H9 (cell line): ENCODE results near the gene CRCP. TPM values are rescaled to one million over a fixed set of nuclear protein-coding genes. Genes with fewer than 3 reads are reported as not detected.
A peak's percentile ranks its signal among the peaks of the same experiment; 100 is the strongest.

Experiments used
- DNase-seq: peaks from one replicate; pipeline ENCODE4 v3.0.0-alpha.2; 2017
- H2AFZ ChIP-seq: one replicate; pipeline ENCODE4 v1.6.1; 2013; ENCODE audit warnings: mild to moderate bottlenecking, low read length, control low read depth, moderate library complexity
- H2AK5ac ChIP-seq: 2 replicates; pipeline ENCODE4 v1.6.1; 2013; ENCODE audit warnings: low read length, control low read depth, mixed read lengths; ENCODE audit not compliant: insufficient read length
- H2BK120ac ChIP-seq: one replicate; pipeline ENCODE4 v1.6.1; 2013; ENCODE audit warnings: low read depth, mild to moderate bottlenecking, low read length, control low read depth, inconsistent platforms; ENCODE audit not compliant: poor library complexity, severe bottlenecking
- H2BK12ac ChIP-seq: 2 replicates; pipeline ENCODE4 v1.6.1; 2013; ENCODE audit warnings: low read length, control low read depth, mixed read lengths, low read depth; ENCODE audit not compliant: insufficient read length
- H2BK15ac ChIP-seq: 2 replicates; pipeline ENCODE4 v1.6.1; 2013; ENCODE audit warnings: low read depth, low read length, control low read depth
- H2BK20ac ChIP-seq: one replicate; pipeline ENCODE4 v1.6.1; 2013; ENCODE audit warnings: low read depth, mild to moderate bottlenecking, low read length, control low read depth, inconsistent platforms; ENCODE audit not compliant: poor library complexity, severe bottlenecking
- H2BK5ac ChIP-seq: 2 replicates; pipeline ENCODE4 v1.6.1; 2013; ENCODE audit warnings: low read length, control low read depth, mixed read lengths; ENCODE audit not compliant: insufficient read length
- H3K14ac ChIP-seq: 2 replicates; pipeline ENCODE4 v1.6.1; 2013; ENCODE audit warnings: low read length, control low read depth; ENCODE audit not compliant: insufficient read depth
- H3K18ac ChIP-seq: 2 replicates; pipeline ENCODE4 v1.6.1; 2013; ENCODE audit warnings: low read depth, mild to moderate bottlenecking, mixed read lengths, low read length, control low read depth; ENCODE audit not compliant: insufficient read length
- H3K23ac ChIP-seq: 2 replicates; pipeline ENCODE4 v1.6.1; 2013; ENCODE audit warnings: low read length, control low read depth, mixed read lengths, low read depth; ENCODE audit not compliant: insufficient read length
- H3K23me2 ChIP-seq: 2 replicates; pipeline ENCODE4 v1.6.1; 2013; ENCODE audit warnings: low read depth, mild to moderate bottlenecking, mixed read lengths, low read length, control low read depth; ENCODE audit not compliant: insufficient read length, poor library complexity, severe bottlenecking
- H3K27ac ChIP-seq: 2 replicates; pipeline ENCODE4 v1.5.1; 2013; ENCODE audit warnings: low read length, control low read depth, mixed read lengths, low read depth; ENCODE audit not compliant: insufficient read length
- H3K27me3 ChIP-seq: 2 replicates; pipeline ENCODE4 v1.6.1; 2013; ENCODE audit warnings: low read length, control low read depth, inconsistent platforms; ENCODE audit not compliant: insufficient read depth
- H3K4ac ChIP-seq: 2 replicates; pipeline ENCODE4 v1.6.1; 2013; ENCODE audit warnings: low read depth, mild to moderate bottlenecking, control low read depth, inconsistent platforms, low read length, moderate library complexity
- H3K4me1 ChIP-seq: 2 replicates; pipeline ENCODE4 v1.6.1; 2013; ENCODE audit warnings: low read length, control low read depth, inconsistent platforms; ENCODE audit not compliant: insufficient read depth
- H3K4me2 ChIP-seq: 2 replicates; pipeline ENCODE4 v1.6.1; 2013; ENCODE audit warnings: low read length, control low read depth, mixed read lengths; ENCODE audit not compliant: insufficient read length, insufficient read depth
- H3K56ac ChIP-seq: 2 replicates; pipeline ENCODE4 v1.6.1; 2013; ENCODE audit warnings: low read depth, mild to moderate bottlenecking, mixed read lengths, low read length, control low read depth; ENCODE audit not compliant: insufficient read length
- H3K79me1 ChIP-seq: 2 replicates; pipeline ENCODE4 v1.6.1; 2013; ENCODE audit warnings: low read depth, mild to moderate bottlenecking, moderate library complexity, low read length, control low read depth, inconsistent platforms; ENCODE audit not compliant: insufficient read depth, poor library complexity, severe bottlenecking
- H3K79me2 ChIP-seq: 2 replicates; pipeline ENCODE4 v1.6.1; 2013; ENCODE audit warnings: low read length, control low read depth, inconsistent platforms; ENCODE audit not compliant: insufficient read depth
- H3K9ac ChIP-seq: 2 replicates; pipeline ENCODE4 v1.6.1; 2013; ENCODE audit warnings: low read length, control low read depth, mixed read lengths; ENCODE audit not compliant: insufficient read length; ENCODE audit errors: extremely low read depth
- H3K9me3 ChIP-seq: one replicate; pipeline ENCODE4 v1.6.1; 2013; ENCODE audit warnings: low read depth, low read length, inconsistent platforms; ENCODE audit not compliant: control insufficient read depth
- H3T11ph ChIP-seq: one replicate; pipeline ENCODE4 v1.6.1; 2013; ENCODE audit warnings: mild to moderate bottlenecking, low read length, control low read depth, inconsistent platforms
- H4K20me1 ChIP-seq: one replicate; pipeline ENCODE4 v1.6.1; 2013; ENCODE audit not compliant: control insufficient read depth, insufficient read length, insufficient read depth
- H4K5ac ChIP-seq: 2 replicates; pipeline ENCODE4 v1.6.1; 2013; ENCODE audit warnings: low read depth, mild to moderate bottlenecking, mixed read lengths, low read length, control low read depth; ENCODE audit not compliant: insufficient read length
- H4K8ac ChIP-seq: replicated peaks from 2 replicates; pipeline ENCODE4 v1.6.1; 2013; ENCODE audit warnings: low read length, control low read depth, mixed read lengths, low read depth; ENCODE audit not compliant: insufficient read length
- H4K91ac ChIP-seq: 2 replicates; pipeline ENCODE4 v1.6.1; 2013; ENCODE audit warnings: low read depth, mild to moderate bottlenecking, moderate library complexity, mixed read lengths, low read length, control low read depth; ENCODE audit not compliant: insufficient read length
- H3K27ac Mint-ChIP-seq, 3 experiments: 2 replicates in 2 of 3; 3 replicates in 1 of 3; pipeline ENCODE4 v1.8.0; 2020 to 2021; ENCODE audit warnings: mixed read lengths in 3 of 3, mild to moderate bottlenecking in 1 of 3, moderate library complexity in 1 of 3
- H3K27me3 Mint-ChIP-seq: 2 replicates; pipeline ENCODE4 v1.8.0; 2021; ENCODE audit warnings: low read depth, mild to moderate bottlenecking, moderate library complexity, mixed read lengths
- H3K36me3 Mint-ChIP-seq, 3 experiments: 2 replicates in 2 of 3; 3 replicates in 1 of 3; pipeline ENCODE4 v1.8.0; 2020 to 2021; ENCODE audit warnings: low read depth in 3 of 3, mixed read lengths in 3 of 3; ENCODE audit not compliant: insufficient read depth in 1 of 3
- H3K4me1 Mint-ChIP-seq, 2 experiments: 2 replicates each; pipeline ENCODE4 v1.8.0; 2020; ENCODE audit warnings: mixed read lengths in 2 of 2
- H3K4me3 Mint-ChIP-seq, 2 experiments: 2 replicates in 1 of 2; 3 replicates in 1 of 2; pipeline ENCODE4 v1.8.0; 2020 to 2021; ENCODE audit warnings: mild to moderate bottlenecking in 2 of 2, mixed read lengths in 2 of 2, moderate library complexity in 1 of 2
- H3K9me3 Mint-ChIP-seq, 2 experiments: 2 replicates in 1 of 2; 3 replicates in 1 of 2; pipeline ENCODE4 v1.8.0; 2020; ENCODE audit warnings: mild to moderate bottlenecking in 2 of 2, mixed read lengths in 2 of 2, moderate library complexity in 1 of 2
- CTCF ChIP-seq: fragments of 200-600 bp; sonication (generic); conservative IDR thresholded peaks from 3 replicates; pipeline ENCODE4 v1.8.0; 2021; ENCODE audit warnings: antibody characterized with exemption, mild to moderate bottlenecking
- WGBS: extraction: QIAGEN DNeasy Blood & Tissue Kit; methylation state at CpG from one replicate; pipeline ENCODE4 v1.1.7; 2013; ENCODE audit warnings: missing lambda C conversion rate, low lambda C conversion rate, mixed read lengths; ENCODE audit not compliant: insufficient read length; ENCODE audit errors: extremely low coverage; 5-methylcytosine and 5-hydroxymethylcytosine counted together
- total RNA-seq: library from RNA; stranded (reverse); gene quantifications from 2 replicates; pipeline ENCODE4 v1.2.1, GENCODE V29; 2021

Gene CRCP
- total RNA-seq, 1 experiment from 2014 or later = 39.0 TPM

- H3K4me3 Mint-ChIP-seq = no peak overlapping the region
- peak overlapping the region in 1 of 3 experiments; percentile 36; a peak in 1 of 7 replicates for H3K27ac Mint-ChIP-seq
- Histone ChIP-seq H2BK20ac (no peak overlapping the region), H2BK12ac (no peak overlapping the region), H2BK15ac (no peak overlapping the region), H2AK5ac (no peak overlapping the region), H3K23me2 (no peaks in the 10 kb centered on the region), H4K20me1 (peaks cover 6% of the 10 kb centered on the region), H3K14ac (no peak overlapping the region), H4K91ac (no peak overlapping the region), H3K4me2 (no peak overlapping the region), H3K23ac (no peak overlapping the region), H4K5ac (no peak overlapping the region), H3K56ac (no peak overlapping the region), H3K79me2 (no peaks in the 10 kb centered on the region), H2BK5ac (no peak overlapping the region), H3K9ac (no peak overlapping the region), H3K79me1 (no peaks in the 10 kb centered on the region), H3K9me3 (no peaks in the 10 kb centered on the region), H2AFZ (no peak overlapping the region), H4K8ac (no peak overlapping the region), H3T11ph (no peak overlapping the region), H3K27ac (no peak overlapping the region), H3K4ac (no peak overlapping the region), H3K18ac (no peak overlapping the region), H2BK120ac (no peak overlapping the region), H3K27me3 (no peaks in the 10 kb centered on the region), H3K4me1 (no peaks in the 10 kb centered on the region)
- no peaks in the 10 kb centered on the region for H3K9me3 Mint-ChIP-seq
- no peak for TF ChIP-seq CTCF
- no peak for DNase-seq
- no peaks in the 10 kb centered on the region for H3K27me3 Mint-ChIP-seq
- no peaks in the 10 kb centered on the region for H3K4me1 Mint-ChIP-seq
- no CpG with 5 or more reads among the region's 5 CpGs for WGBS
- H3K36me3 Mint-ChIP-seq = peaks cover 15 to 76% (median 48%) of the 10 kb centered on the region in 3 experiments; a peak in 6 of 7 replicates
Observed at GRCh38 chr7:66142996-66143395, 28.3 kb downstream of the CRCP start.
